SU-DHL-6 (cell line): ENCODE data around the gene GPR87.

ENCODE experiments used
- H2AFZ ChIP-seq: fragments of 200-600 bp; sonication (generic); 2 replicates; pipeline ENCODE4 v1.6.1; 2014; ENCODE audit warnings: low read depth, mild to moderate bottlenecking, moderate library complexity, mixed read lengths, antibody characterized with exemption, low read length; ENCODE audit not compliant: severe bottlenecking
- H3F3A ChIP-seq: fragments of 200-600 bp; shearing (Covaris generic); 2 replicates; pipeline ENCODE4 v1.6.0; 2016; ENCODE audit warnings: antibody characterized with exemption, mild to moderate bottlenecking; ENCODE audit not compliant: insufficient read depth
- H3K27ac ChIP-seq: fragments of 200-600 bp; sonication (generic); 2 replicates; pipeline ENCODE4 v1.5.1; 2016; ENCODE audit warnings: low read depth, mild to moderate bottlenecking, low read length, moderate library complexity, mixed read lengths
- H3K27me3 ChIP-seq: fragments of 200-600 bp; sonication (generic), shearing (Covaris generic); 2 replicates; pipeline ENCODE4 v1.6.0; 2014; ENCODE audit warnings: mild to moderate bottlenecking, low read length
- H3K36me3 ChIP-seq: fragments of 200-600 bp; sonication (generic); 2 replicates; pipeline ENCODE4 v1.6.1; 2014; ENCODE audit warnings: mild to moderate bottlenecking, low read length, mixed read lengths
- H3K4me2 ChIP-seq: fragments of 300-600, 200-600 bp; shearing (Covaris generic), sonication (generic); 2 replicates; pipeline ENCODE4 v1.6.0; 2014; ENCODE audit warnings: low read length, low read depth, mild to moderate bottlenecking; ENCODE audit not compliant: poor library complexity, severe bottlenecking
- H3K4me3 ChIP-seq: fragments of 200-600 bp; sonication (generic); 2 replicates; pipeline ENCODE4 v1.5.1; 2014; ENCODE audit warnings: antibody characterized with exemption, low read length, mild to moderate bottlenecking, mixed read lengths; ENCODE audit not compliant: insufficient read depth, poor library complexity, severe bottlenecking
- H3K79me2 ChIP-seq: fragments of 200-600 bp; sonication (generic); 2 replicates; pipeline ENCODE4 v1.6.1; 2014; ENCODE audit warnings: mild to moderate bottlenecking, low read length, moderate library complexity; ENCODE audit not compliant: insufficient read depth
- H3K9ac ChIP-seq: fragments of 200-600 bp; sonication (generic); 2 replicates; pipeline ENCODE4 v1.7.0; 2014; ENCODE audit warnings: mild to moderate bottlenecking, low read length
- H3K9me2 ChIP-seq: fragments of 200-600 bp; sonication (generic); replicated peaks from 2 replicates; pipeline ENCODE4 v1.6.1; 2014; ENCODE audit warnings: low read length; ENCODE audit not compliant: insufficient read depth
- H3K9me3 ChIP-seq: fragments of 200-600 bp; sonication (generic); 2 replicates; pipeline ENCODE4 v1.6.1; 2014; ENCODE audit warnings: low read length, mixed read lengths; ENCODE audit not compliant: insufficient read depth
- H4K20me1 ChIP-seq: fragments of 200-600 bp; sonication (generic); 2 replicates; pipeline ENCODE4 v1.6.1; 2014; ENCODE audit warnings: low read depth, mild to moderate bottlenecking, antibody characterized with exemption, low read length, moderate library complexity, mixed read lengths
- CTCF ChIP-seq: fragments of 200-600 bp; sonication (generic); IDR thresholded peaks from one replicate; pipeline ENCODE4 v1.5.1; 2017; ENCODE audit warnings: antibody characterized with exemption, mild to moderate bottlenecking, low read length, moderate library complexity; ENCODE audit not compliant: insufficient read depth, poor library complexity, severe bottlenecking
- EZH2phosphoT487 ChIP-seq: fragments of 200-600 bp; sonication (generic), shearing (Covaris generic); conservative IDR thresholded peaks from 2 replicates; pipeline ENCODE4 v1.6.1; 2018; ENCODE audit warnings: mild to moderate bottlenecking, antibody characterized with exemption, low read length, moderate library complexity, mixed read lengths

The GPR87 gene

DNA sequence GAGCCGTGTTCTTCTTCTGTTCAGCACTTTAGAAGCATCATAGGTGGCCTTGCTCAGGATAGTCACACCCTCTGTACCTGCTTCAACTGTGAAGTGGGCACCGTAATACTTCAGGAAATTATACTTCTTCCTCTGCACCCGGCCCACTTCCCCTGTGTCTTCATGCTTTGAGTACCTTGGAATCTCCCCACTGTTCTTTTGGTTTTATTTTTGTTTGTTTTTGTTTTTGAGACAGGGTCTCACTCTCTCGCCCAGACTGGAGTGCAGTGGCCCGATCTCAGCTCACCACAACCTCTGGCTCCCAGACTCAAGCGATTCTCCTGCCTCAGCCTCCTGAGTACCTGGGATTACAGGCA, 40.0 kb downstream of the GPR87 start:
- Histone ChIP-seq H3K27me3 (no peaks in the 10 kb centered on the region), H3K9me2 (no peaks in the 10 kb centered on the region), H2AFZ (no peak overlapping the region), H3K27ac (no peak overlapping the region), H3K36me3 (no peaks in the 10 kb centered on the region), H3F3A (no peaks in the 10 kb centered on the region), H4K20me1 (no peaks in the 10 kb centered on the region), H3K79me2 (no peaks in the 10 kb centered on the region), H3K4me3 (no peak overlapping the region), H3K9me3 (no peaks in the 10 kb centered on the region), H3K4me2 (no peak overlapping the region), H3K9ac (no peak overlapping the region)
- no peak for TF ChIP-seq CTCF
- no peak for TF ChIP-seq EZH2phosphoT487

- Histone ChIP-seq H3K79me2 (no peaks in the 10 kb centered on the region), H2AFZ (no peak overlapping the region), H3K4me2 (no peak overlapping the region), H3K9me3 (no peaks in the 10 kb centered on the region), H4K20me1 (no peaks in the 10 kb centered on the region), H3K27ac (no peak overlapping the region), H3K9ac (no peak overlapping the region), H3K9me2 (no peaks in the 10 kb centered on the region), H3K36me3 (no peaks in the 10 kb centered on the region), H3K27me3 (no peaks in the 10 kb centered on the region), H3K4me3 (no peak overlapping the region), H3F3A (no peaks in the 10 kb centered on the region)
- TF ChIP-seq CTCF = no peak
- no peak for TF ChIP-seq EZH2phosphoT487
Observed at GRCh38 chr3:151276038-151276686, 40.5 kb downstream of the GPR87 start.

DNA sequence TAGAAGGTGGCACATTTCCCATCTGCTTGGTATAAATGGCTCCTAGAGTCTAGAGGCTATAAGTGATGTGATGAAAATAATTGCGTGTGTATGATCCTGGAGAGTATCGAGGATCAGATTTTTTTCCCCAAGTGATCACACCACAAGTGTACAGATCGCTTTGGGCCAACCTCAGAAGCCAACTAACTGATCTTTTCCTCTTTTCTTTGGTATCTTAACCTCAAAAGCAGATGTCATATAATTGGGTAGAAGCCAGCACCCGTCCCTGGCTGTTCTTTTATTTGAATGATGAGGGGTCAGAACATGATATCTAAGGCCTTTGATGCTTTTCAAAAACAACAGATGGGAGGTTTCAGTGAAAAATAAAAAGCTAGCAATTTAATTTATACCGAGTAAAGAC, 41.5 kb downstream of the GPR87 start:
- Histone ChIP-seq H3F3A (no peaks in the 10 kb centered on the region), H3K4me3 (no peak overlapping the region), H3K9ac (no peak overlapping the region), H3K9me2 (no peaks in the 10 kb centered on the region), H3K9me3 (no peaks in the 10 kb centered on the region), H2AFZ (no peak overlapping the region), H3K36me3 (no peaks in the 10 kb centered on the region), H3K4me2 (no peak overlapping the region), H3K27ac (no peak overlapping the region), H3K79me2 (no peaks in the 10 kb centered on the region), H3K27me3 (no peaks in the 10 kb centered on the region), H4K20me1 (no peaks in the 10 kb centered on the region)
- no peak for TF ChIP-seq CTCF
- TF ChIP-seq EZH2phosphoT487 = no peak
